Cortex of kidney (tissue), 1 donor: ENCODE results near the gene FRMPD2.
"Not testable (repeated sequence)": the region's sequence is repeated elsewhere in the genome, so short reads cannot be mapped to it uniquely, and the experiment has no call there.

Source experiments
- DNase-seq: peaks from one replicate; lab custom pipeline; 2025; lab: John Stamatoyannopoulos, UW

The FRMPD2 gene

DNA sequence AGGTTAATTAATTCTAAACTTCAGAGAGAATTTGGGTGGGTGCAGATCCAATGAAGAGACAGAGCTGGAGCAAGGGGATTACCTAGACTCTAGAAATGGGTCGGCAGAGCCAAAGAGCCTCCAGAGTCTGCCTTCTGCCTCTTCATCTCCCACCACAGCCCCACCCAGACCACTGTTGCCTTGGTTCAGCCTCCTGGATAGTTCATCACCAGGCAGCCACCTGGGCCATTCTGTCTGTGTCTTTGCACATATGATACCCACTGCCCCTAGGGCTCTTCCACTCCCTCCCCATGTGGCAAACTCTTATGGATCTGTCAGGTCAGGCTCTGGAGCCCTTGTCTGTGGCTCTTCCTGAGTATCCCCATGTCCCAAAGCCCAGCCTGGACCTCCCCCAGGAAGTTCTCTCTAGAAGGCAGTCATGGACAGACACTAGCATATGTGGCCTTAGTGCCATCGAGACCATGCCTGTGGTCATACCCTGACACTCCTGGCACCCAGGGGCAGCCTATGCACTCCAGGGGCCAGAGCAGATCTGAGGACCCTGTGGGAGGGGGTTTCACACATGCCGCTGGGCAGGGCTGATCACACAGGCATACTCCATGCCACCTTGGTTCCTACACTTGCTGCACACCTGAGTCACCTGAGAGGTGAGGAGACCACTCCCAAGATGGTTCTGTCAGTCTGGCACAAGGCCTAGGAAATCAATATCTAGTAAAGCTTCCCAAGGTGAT, 41.6 kb downstream of the FRMPD2 start:
- DNase-seq: no peak

DNA sequence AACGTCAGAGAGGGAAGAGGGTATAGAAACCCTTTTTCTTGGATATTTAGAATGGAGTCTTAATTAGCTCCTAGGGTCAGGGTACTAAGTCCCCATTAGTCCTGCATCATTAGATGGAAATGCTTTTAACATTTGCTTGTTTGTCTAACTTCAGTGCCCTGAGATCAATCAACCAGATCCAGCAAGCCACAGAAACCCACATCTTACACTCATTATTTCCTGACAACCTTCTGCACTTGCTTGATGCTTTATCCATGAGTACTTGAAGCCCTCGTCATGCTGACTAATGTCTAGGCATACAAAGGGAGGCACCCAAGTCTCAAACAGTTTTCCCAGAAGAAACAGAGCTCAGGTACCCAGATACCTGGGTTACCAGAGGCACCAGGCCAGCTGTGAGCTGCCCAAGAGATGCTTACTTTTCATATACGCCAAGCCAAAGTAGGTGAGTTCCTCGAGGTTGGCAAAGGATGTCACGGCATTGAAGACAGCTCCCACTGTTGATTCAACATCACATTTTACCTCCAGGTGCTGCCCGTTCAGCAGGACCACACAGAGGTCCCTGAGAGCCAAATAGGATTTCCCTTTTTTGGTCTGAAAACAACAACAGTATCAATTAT, 42.7 kb downstream of the FRMPD2 start:
- DNase-seq: no peak

DNA sequence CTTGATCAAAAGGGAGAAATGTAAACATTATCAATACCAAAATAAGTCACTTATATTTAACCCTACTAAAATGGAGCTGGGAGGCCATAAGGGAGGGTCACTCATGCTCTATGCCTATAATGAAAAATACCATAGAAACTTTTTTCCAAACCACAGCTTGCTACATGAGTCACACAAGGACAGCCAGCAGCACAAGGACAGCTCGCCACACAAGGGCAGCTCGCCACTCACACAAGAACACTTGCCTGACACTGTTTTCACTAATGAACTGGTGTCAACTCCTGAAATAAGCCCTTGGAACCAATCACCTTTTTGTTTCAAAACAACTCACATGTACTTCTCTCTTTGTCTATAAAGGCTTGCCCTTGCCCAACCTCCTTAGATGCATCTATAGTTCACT, 43.3 kb downstream of the FRMPD2 start:
- no peak for DNase-seq

GRCh38 chr10:48227213-48227612, 47.3 kb downstream of the FRMPD2 start:
- DNase-seq: no peak

- DNase-seq: no peak
Observed at GRCh38 chr10:48224979-48225560, 49.4 kb downstream of the FRMPD2 start.

GRCh38 chr10:48224296-48224695, 50.2 kb downstream of the FRMPD2 start:
- DNase-seq: no peak

GRCh38 chr10:48221814-48222213, 52.7 kb downstream of the FRMPD2 start:
- no peak for DNase-seq

DNA sequence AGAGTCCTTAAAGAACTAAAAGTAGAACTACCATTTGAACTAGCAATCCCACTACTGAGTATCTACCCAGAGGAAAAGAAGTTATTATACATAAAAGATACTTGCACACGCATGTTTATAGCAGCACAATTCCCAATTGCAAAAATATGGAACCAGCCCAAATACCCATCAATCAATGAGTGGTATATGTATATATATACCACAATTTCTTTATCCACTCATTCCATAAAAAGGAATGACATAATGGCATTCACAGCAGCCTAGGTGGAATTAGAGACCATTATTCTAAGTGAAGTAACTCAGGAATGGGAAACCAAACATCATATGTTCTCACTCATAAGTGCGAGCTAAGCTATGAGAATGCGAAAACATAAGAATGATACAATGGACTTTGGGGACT, 53.5 kb downstream of the FRMPD2 start:
- DNase-seq: not testable (repeated sequence)

- no peak for DNase-seq
Observed at GRCh38 chr10:48219194-48219593, 55.3 kb downstream of the FRMPD2 start.

GRCh38 chr10:48216744-48217143, 57.8 kb downstream of the FRMPD2 start:
- no peak for DNase-seq

GRCh38 chr10:48216204-48216505, 58.3 kb downstream of the FRMPD2 start:
- no peak for DNase-seq

DNA sequence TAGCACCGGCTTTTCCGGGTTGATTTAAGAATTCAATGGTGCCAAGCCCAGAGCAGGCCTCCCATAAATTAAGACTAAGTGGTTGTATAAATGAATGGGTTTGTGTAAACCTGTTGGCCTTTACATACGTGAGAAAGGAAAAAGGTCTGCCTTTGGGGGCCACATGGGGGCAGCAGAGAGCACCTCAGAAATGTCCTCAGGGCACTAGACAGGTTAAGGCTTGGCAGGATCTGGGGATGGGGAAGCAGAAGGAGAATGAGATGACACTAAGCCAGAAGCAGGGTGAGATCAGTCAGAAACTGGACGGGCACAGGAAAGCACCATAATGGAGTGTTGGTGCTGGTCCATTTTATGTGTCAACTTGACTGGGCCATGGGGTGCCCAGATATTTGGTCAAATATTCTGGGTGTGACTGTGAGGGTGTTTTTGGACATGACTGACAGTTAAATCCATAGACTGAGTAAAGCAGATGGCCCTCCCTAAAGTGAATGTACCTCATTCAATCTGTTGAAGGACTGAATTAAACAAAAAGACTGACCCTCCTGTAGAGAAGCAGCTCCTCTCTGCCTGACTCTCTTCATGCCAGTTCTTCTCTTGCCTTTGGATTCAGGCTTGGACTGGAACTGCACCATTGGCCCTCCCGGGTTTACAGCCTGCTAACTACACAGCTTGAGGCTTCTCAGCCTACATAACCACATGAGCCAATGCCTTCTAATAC, 58.9 kb downstream of the FRMPD2 start:
- DNase-seq: no peak

DNA sequence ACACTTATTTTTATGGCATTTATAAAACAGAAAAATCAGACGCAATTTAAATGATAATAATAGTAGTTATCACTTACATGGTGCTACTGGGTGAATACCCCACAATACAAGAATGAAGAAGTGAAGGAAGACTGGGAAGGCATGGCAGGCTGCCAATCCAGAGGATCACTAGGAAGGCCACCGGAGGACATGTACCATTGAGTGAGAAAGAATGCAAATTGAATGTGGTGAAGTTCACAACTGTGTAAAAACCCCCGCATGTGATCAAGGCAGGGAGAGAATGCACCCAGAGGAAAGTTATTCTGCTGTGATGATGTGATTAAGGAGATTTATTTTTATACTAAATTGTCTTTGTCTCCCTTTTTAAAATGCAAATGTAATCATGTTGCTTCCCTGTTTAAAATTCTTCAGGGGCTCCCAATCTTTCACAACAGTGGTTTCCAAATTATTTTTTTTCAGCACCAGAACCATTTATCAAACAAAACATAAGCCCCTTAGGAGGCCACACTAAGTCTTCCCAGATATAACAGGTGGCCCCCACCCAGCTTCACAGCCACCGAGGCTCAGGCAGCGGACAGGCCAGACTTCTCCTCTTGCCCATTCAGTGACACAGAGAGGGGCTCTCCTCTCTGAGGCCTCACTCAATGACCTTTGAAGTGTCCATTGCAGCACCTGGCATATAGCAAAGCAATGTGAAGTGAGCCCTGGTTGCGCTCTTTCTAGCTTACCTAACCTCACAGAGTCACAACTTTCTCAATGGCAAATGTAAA, 59.6 kb downstream of the FRMPD2 start:
- DNase-seq: no peak

DNA sequence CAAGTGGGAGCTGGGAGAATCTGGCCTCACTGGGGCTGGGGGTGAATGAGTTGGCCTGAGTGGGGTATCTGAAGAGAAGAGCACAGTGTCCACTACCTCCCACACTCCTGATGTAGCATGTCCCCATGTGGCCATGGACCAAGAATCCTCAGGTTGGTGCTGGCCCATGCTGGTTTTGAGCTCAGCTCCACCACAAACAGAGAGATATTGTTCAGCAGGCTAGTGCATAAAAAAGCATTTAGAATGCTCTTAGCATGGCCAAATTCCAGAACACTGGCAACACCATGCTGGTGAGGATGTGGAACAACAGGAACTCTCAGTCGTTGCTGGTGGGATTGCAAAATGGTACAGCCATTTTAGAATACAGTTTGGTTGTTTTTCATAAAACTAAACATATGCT, 61.4 kb downstream of the FRMPD2 start:
- DNase-seq: no peak

DNA sequence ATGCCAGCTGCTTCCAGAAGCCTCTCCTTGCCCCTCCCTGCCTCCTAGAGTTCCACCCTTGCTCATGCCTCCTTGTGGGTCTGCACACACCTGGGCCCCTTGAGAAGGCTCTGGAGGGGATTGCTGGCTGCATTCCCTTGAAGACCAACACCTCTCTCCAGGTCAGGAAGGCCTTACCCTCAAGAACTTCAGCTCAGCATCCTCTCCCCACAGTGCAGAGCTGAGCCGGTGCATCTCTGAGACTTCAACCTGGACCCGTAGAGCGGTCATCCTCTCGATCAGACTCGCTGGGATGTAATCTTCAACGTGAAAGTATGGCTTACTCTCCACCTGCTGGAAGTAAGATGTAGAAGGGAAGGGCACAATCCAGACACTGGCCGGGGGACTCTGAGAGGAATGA, 62.7 kb downstream of the FRMPD2 start:
- DNase-seq: no peak

- no peak for DNase-seq
Observed at GRCh38 chr10:48210966-48211365, 63.5 kb downstream of the FRMPD2 start.

DNA sequence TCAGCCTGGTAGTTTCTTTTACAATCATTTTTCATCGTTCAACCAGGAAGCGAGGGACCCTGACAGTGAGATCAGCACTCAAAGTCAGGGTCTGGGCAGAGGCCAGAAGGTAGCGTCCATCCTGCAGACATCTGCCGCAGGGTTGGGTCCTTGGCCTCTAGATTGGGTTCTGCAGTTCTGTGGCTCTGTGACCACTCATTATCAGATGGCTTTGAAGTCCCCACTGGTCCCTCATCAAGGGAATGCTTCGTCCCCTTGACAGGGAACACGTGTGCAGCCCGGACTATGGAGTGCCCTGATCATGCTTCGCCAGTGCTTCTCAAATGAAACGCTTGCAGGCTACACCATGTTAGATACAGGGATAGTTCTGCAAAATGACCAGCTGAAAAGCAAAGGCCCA, 64.1 kb downstream of the FRMPD2 start:
- no peak for DNase-seq

GRCh38 chr10:48209241-48209640, 65.3 kb downstream of the FRMPD2 start:
- DNase-seq: no peak

GRCh38 chr10:48207853-48208252, 66.6 kb downstream of the FRMPD2 start:
- no peak for DNase-seq

DNA sequence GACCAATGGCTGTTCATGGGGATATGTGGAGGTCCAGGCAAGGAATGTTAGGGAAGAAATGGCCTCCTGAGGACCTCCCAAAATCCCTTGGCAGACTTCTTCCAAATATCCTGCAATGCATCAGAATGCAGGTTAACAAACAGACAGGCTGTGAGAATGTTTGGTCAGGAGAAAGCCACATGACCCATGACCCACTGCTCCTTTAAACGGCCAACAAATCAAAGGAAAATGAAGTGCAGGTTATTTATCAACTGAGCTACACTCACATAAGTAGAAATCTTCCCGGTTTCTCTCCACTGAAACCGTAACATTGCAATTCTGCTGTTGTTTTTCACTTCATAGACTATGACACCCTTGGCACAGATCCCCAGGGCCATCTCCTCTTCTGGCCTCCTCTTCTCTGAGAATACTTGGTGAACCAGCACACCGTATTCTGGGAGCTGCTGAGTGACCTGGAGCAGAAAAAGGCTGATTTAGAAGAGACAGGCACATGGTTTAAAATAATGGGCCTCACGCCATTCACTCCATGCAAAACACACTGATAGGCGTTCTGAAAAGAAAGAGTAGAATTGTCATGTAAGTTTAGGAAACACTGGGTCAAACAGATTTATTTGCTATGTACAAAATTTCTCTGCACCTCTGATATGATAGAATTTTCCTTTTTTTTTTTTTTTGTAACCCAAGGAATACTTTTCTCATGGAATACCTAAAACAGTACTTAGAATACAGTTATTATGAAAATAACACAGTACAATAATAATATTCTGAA, 67.8 kb downstream of the FRMPD2 start:
- no peak for DNase-seq

DNA sequence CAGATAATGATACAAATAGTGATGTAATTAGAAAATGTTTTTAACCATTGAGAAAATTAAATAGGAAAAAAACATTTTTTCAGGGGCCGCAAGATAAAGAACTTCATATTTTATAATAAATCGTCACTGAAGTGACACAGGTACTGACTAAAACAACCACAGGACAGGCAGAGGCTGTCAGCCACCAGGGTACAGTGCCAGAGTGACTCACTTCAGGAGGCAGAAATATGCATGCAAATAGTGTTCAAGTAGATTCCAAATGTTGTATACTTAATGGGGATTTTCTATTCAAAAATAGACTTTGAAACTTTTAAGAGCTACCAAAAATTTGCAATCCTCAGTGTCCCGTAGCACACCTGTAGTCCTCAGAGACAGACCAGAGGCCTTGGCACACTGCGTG, 68.6 kb downstream of the FRMPD2 start:
- no peak for DNase-seq
